Stimulated activated CD4-positive, alpha-beta T cell treated with anti-CD3 and anti-CD28 coated beads, Interleukin-2, amount 100 ng/mL, for 4 hours (primary cell): ENCODE data around the gene CPEB2.

Experiments
- DNase-seq: peaks from one replicate; pipeline ENCODE4 v3.0.0-alpha.2; 2020; ENCODE audit warnings: low read depth

CPEB2 gene

DNA sequence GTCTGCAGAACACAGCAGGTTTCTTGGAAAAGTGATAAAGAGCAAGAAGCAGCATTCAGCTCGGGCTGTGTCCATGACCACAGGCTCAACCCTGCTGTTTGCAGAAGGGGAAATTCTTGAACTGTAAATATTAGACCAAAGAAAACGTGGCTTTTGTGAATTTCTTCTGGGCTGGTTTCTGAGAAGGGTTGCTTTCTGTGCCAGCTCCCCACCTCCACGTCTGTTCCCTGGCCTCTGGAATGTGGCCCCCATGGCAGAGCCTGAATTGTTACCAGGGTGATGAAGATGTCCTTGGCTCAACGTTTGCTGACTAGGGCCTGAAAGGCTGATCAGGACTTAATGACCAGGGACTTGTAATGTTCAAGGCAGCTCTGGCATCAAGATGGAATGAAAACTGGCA lies 116.0 kb downstream of the CPEB2 start:
- DNase-seq: no peak
